Dermis microvascular lymphatic vessel endothelial cell (primary cell): ENCODE results near the gene FAM110A. TPM values are rescaled to one million over a fixed set of nuclear protein-coding genes. Genes with fewer than 3 reads are reported as not detected.
"Not testable (repeated sequence)": the region's sequence is repeated elsewhere in the genome, so short reads cannot be mapped to it uniquely, and the experiment has no call there.

Experiments used
- DNase-seq, 2 donors: peaks; one replicate each; pipeline versions ENCODE4 v3.0.0 to v3.0.0-alpha.2; 2010; ENCODE audit warnings: low read depth in 2 of 2
- total RNA-seq: library from RNA; depleted of rRNA; stranded (reverse); fragments of >200 nt; gene quantifications from 2 replicates; pipeline ENCODE4 v1.2.1, GENCODE V29; 2014

Gene FAM110A
- total RNA-seq, 1 donor from 2014 or later: 1.3 TPM

GRCh38 chr20:822651-823573 is 10.6 kb upstream of the FAM110A start:
- no peak for DNase-seq

GRCh38 chr20:823574-823902 is 10.0 kb upstream of the FAM110A start:
- DNase-seq: no peak

- DNase-seq: no peak
Measured at GRCh38 chr20:824490-824889, 9.0 kb upstream of the FAM110A start.

GRCh38 chr20:824916-825315 is 8.6 kb upstream of the FAM110A start:
- DNase-seq: no peak

GRCh38 chr20:825710-826421 is 7.6 kb upstream of the FAM110A start:
- no peak for DNase-seq

GRCh38 chr20:826695-827323 is 6.7 kb upstream of the FAM110A start:
- no peak for DNase-seq

GRCh38 chr20:827981-828380 is 5.5 kb upstream of the FAM110A start:
- DNase-seq: not testable (repeated sequence)

- DNase-seq: no peak
Measured at GRCh38 chr20:828987-829386, 4.5 kb upstream of the FAM110A start.

GRCh38 chr20:829551-829950 is 4.0 kb upstream of the FAM110A start:
- no peak for DNase-seq

GRCh38 chr20:830011-830521 is 3.4 kb upstream of the FAM110A start:
- DNase-seq: no peak

GRCh38 chr20:831251-831650 is 2.3 kb upstream of the FAM110A start:
- no peak for DNase-seq

- DNase-seq: no peak
Measured at GRCh38 chr20:831956-832355, 1.6 kb upstream of the FAM110A start.

- DNase-seq: no peak
Measured at GRCh38 chr20:833121-833449, 430 bp upstream of the FAM110A start.

- DNase-seq: no peak
Measured at GRCh38 chr20:834151-834746, 734 bp downstream of the FAM110A start.

- no peak for DNase-seq
Measured at GRCh38 chr20:835608-836045, 2.1 kb downstream of the FAM110A start.

GRCh38 chr20:836190-836589 is 2.7 kb downstream of the FAM110A start:
- no peak for DNase-seq

- DNase-seq: no peak
Measured at GRCh38 chr20:839015-839414, 5.5 kb downstream of the FAM110A start.

GRCh38 chr20:839626-840025 is 6.1 kb downstream of the FAM110A start:
- no peak for DNase-seq

- no peak for DNase-seq
Measured at GRCh38 chr20:840503-840857, 7.0 kb downstream of the FAM110A start.

GRCh38 chr20:840858-841567 is 7.5 kb downstream of the FAM110A start:
- no peak for DNase-seq
